Coronary artery (tissue), 2 donors: ENCODE data around the gene POMP.

Source experiments
- DNase-seq: peaks from one replicate; pipeline ENCODE4 v3.0.0-alpha.2; 2017; ENCODE audit warnings: low spot score
- H3K27ac ChIP-seq, 2 donors: fragments of 200-600 bp; sonication (generic); one replicate each; pipeline ENCODE4 v1.5.1; 2016 to 2019
- H3K4me3 ChIP-seq: fragments of 200-600 bp; sonication (generic); 2 replicates; pipeline ENCODE4 v1.5.1; 2016; ENCODE audit warnings: mild to moderate bottlenecking, moderate library complexity
- TF ChIP-seq, protein P1 (sequence below): fragments of 200-600 bp; sonication (generic); IDR thresholded peaks from one replicate; pipeline ENCODE4 v1.5.1; 2019; ENCODE audit warnings: antibody characterized with exemption

The POMP gene

DNA sequence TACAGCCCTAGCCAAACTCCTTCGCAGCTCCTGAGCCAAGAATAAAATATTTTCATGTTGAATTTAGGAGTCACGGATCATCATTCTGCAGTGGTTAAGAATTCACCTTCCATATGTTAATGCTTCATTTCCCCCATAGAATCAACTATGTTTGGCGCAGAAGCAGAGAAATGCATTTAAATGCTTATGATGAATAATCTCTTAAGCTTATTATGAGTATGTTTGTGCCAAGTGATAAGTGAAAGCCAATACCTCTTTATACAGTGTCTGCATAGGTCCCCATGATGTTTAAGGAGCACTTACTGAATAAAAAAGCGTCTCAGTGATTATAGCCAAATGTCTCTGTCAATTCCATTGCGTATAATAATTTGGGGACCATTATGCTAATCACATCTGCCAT lies 32.7 kb upstream of the POMP start:
- no peak for DNase-seq
- TF ChIP-seq, protein P1, sequence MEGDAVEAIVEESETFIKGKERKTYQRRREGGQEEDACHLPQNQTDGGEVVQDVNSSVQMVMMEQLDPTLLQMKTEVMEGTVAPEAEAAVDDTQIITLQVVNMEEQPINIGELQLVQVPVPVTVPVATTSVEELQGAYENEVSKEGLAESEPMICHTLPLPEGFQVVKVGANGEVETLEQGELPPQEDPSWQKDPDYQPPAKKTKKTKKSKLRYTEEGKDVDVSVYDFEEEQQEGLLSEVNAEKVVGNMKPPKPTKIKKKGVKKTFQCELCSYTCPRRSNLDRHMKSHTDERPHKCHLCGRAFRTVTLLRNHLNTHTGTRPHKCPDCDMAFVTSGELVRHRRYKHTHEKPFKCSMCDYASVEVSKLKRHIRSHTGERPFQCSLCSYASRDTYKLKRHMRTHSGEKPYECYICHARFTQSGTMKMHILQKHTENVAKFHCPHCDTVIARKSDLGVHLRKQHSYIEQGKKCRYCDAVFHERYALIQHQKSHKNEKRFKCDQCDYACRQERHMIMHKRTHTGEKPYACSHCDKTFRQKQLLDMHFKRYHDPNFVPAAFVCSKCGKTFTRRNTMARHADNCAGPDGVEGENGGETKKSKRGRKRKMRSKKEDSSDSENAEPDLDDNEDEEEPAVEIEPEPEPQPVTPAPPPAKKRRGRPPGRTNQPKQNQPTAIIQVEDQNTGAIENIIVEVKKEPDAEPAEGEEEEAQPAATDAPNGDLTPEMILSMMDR: no peak
- Histone ChIP-seq H3K27ac (no peak overlapping the region), H3K4me3 (no peak overlapping the region)

DNA sequence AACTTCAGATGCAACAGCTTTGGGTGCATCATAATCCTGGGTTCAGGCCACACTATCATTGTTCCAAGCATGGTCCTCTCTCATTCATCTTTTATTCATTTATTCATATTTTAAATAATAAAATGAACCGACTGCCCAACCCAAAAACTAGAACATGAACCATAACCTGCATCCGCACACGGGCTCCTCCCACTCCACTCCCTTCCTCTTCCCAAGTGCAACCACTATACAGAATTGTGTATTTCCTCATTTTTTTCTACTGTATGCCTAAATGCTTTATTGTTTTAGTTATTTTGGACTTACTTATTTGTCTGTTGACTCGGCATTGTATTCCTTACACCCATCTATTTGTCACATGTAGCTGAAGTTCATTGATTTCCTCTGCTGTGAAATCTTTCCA lies 30.7 kb upstream of the POMP start:
- TF ChIP-seq, protein P1: no peak
- no peak for DNase-seq
- no peak overlapping the region for H3K4me3 ChIP-seq
- no peak overlapping the region for H3K27ac ChIP-seq

DNA sequence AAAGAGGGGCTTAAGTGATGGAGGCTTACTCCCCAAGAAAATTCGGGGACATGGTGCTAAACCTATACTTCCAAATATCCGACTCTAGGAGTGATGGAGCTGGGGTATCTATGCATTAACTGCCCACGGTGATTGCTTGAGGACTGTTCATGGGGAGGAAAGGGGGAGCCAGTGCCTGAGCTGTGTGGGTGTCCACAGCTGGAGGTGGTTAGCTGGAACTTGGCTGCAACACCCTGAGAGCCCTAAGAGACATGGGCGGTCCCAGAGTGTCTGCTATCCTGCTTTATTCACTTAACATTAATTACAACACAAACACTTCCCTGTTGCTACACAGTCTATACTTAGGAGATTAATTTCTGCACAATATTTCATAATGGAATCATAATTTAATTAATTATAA lies 28.1 kb upstream of the POMP start:
- TF ChIP-seq, protein P1: no peak
- Histone ChIP-seq H3K4me3 (no peak overlapping the region), H3K27ac (no peak overlapping the region)
- no peak for DNase-seq

DNA sequence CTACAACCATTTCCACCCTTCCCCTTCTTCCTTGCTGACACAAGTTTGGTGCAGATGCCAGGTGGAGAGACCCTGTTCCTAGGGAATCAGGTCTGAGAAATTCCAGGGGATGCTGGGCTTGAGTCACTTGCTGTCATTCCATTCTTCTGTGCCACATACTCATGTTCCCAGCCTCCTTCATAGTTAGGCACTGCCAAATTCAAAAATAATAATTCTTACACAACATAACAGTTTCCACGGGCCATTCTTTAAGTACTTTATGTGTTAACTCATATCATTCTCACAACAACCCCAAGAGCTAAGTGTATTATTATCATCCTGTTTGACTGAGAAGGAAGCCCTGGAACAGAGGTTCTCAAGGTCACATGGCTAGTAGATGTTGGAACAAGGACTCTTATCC lies 27.1 kb upstream of the POMP start:
- no peak overlapping the region for H3K27ac ChIP-seq

DNA sequence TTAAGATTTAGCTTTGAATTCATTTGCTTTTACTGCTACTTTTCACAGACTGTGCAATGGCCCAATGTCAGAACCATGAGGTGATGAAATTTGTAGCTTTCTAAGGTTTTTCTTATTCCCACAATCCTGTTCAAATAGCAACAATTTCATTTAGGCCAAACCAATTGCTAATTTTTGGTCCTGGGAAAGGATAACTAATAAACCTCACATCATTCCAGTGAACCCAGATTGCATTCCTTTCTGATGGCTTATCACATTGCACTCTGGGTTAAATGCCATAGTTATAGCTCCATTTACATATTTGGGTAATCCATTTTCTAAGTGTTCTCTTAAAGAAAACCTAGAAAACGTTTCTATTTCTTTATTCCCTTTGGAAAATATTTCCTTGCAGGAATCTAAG lies 22.9 kb upstream of the POMP start:
- TF ChIP-seq, protein P1: no peak
- H3K4me3 ChIP-seq: no peak overlapping the region
- no peak for DNase-seq
- no peak overlapping the region for H3K27ac ChIP-seq

More for the DNA sequence above, 27.1 kb upstream of the POMP start:
- TF ChIP-seq, protein P1: no peak
- no peak for DNase-seq
- no peak overlapping the region for H3K4me3 ChIP-seq

DNA sequence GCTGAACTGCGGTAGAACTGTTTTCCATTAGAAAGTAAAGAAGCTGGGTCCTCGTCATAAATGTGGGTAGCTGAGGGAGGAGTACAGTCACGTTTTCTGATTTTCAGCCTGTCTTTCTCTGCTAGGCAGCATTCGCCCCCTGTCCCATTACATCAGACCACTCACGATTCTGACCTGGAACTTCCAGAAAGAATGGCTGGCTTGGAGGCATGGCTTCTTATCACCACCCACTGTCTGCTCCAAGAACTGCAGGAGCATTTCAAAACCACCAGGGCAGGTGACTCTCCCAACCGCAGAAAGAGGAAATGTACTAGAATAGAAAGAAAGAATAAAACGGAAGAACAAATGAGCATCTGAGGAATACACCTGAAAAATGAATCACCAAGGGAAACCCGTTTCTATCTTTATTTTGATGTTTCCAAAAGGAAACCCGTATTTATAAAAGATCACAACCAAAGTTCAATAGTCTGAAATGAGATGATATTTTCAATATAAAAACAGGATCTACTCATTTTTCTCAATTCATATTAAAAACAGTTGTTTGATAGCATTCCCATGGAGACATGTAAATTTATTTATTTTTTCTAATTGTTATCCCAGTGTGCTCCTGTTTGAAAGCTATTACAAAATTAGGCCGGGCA lies 22.1 kb upstream of the POMP start:
- no peak for DNase-seq
- no peak overlapping the region for H3K4me3 ChIP-seq
- H3K27ac ChIP-seq: no peak overlapping the region
- TF ChIP-seq, protein P1: peak; percentile 34

DNA sequence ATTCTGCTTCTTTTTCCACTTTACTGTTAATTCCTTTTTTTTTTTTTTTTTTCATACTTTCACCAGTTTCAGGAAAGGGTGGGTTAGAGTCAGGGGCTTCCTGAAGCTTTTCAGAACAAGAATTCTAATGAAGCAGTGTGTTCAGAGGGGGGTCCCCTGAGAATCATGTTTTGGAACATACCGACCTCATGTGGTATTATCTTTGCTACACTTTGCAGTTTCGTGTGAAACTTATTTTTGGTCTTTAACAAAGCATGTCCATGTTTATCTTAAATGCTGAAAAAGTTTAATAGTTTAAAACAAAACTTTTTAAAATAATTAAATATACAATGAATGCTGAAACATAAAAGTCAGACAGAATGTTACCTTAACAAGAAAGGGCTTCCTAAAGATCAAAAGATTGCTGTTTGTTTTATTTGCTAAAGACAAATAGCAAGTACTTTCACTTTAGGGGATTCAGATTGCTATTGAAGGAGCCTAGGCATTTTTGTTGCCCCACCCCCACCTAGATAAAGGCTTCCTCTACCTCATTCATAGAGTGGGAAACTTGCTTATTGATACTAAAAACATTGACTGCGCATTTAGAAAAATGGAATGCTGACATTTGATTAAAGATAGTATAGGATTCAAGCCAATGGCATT lies 21.1 kb upstream of the POMP start:
- Histone ChIP-seq H3K27ac (no peak overlapping the region), H3K4me3 (no peak overlapping the region)
- DNase-seq: no peak
- TF ChIP-seq, protein P1: no peak
